ENCODE data around the gene MBD5. TPM values are rescaled to one million over a fixed set of nuclear protein-coding genes. Genes with fewer than 3 reads are reported as not detected.

MBD5 gene
- total RNA-seq, 2 donors from 2014 or later: 20.8 to 33.5 TPM

DNA sequence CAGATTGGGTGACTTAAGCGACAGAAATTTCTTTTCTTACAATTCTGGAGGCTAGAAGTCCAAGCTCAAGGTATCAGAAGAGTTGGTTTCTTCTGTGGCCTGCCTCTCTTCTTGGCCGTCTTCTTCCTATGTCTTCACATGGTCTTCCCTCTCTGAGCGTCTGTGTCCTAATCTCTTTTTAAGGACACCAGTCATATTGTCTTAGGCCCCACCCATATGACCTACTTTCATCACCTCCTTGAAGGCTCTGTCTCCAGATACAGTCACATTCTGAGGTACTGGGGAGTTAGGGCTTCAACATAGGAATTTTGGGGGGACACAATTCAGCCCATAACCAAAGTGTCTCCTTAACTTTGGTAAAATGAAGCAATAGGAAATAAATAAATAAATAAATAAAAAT lies 512.8 kb downstream of the MBD5 start:
- Histone ChIP-seq H3K9me3 (no peaks in the 10 kb centered on the region), H3K27ac (no peak overlapping the region), H3K4me1 (no peaks in the 10 kb centered on the region), H3K36me3 (replicated peaks in 1 of 2; ENCODE audit: insufficient read depth in 1 of 2, low read depth in 2 of 2) (no peaks in the 10 kb centered on the region), H3K4me3 (no peak overlapping the region), H3K27me3 (no peaks in the 10 kb centered on the region)
- 78 to 81% methylated on average over 3 of the region's 3 CpGs for WGBS, 2 donors
- ATAC-seq (no peak), DNase-seq (no peak)
- TF ChIP-seq, protein P1, sequence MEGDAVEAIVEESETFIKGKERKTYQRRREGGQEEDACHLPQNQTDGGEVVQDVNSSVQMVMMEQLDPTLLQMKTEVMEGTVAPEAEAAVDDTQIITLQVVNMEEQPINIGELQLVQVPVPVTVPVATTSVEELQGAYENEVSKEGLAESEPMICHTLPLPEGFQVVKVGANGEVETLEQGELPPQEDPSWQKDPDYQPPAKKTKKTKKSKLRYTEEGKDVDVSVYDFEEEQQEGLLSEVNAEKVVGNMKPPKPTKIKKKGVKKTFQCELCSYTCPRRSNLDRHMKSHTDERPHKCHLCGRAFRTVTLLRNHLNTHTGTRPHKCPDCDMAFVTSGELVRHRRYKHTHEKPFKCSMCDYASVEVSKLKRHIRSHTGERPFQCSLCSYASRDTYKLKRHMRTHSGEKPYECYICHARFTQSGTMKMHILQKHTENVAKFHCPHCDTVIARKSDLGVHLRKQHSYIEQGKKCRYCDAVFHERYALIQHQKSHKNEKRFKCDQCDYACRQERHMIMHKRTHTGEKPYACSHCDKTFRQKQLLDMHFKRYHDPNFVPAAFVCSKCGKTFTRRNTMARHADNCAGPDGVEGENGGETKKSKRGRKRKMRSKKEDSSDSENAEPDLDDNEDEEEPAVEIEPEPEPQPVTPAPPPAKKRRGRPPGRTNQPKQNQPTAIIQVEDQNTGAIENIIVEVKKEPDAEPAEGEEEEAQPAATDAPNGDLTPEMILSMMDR (IDR thresholded peaks at IDR 0.05): no peak
- TF ChIP-seq POLR2A (IDR thresholded peaks at IDR 0.05): no peak
- intact Hi-C loops (cut with DNase I): no loop called here

DNA sequence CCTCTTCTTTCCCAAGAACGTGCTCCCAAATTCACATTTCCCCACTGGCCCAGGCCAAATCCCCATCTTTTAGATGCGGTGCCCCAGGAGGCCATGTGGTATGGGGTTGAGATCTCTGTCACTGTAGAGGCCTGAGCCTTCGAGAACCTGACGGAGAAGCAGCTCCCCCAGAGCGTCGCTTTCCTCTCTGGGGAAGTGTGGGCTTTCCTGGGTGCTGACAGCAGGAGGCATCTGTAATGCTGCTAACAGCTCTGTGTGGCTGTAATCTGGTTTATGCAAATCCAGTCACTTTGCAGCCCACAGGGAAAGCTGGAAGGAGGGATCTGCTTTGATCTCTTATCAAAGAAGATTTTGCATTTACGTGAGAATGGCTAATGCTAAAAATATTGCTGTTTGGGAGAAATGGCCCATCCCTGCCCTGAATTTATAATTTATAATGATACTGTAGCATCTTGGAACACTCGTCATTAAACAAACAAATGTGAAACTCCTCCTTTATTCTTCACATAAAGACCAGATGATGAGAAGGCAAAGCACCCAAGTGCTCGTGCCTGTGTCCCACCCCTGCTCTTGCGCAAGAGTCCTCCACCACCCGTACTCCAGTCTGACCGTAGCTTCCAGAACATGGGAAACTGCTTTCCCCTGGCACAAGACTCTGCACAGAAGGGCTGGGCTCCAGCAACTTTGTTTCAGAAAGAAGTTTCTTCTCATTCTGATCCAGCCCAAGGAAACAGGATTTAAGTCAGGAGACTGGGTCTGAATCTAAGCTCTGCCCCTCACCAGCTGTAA lies 513.7 kb downstream of the MBD5 start:
- Histone ChIP-seq H3K27ac (no peak overlapping the region), H3K9me3 (no peaks in the 10 kb centered on the region), H3K36me3 (replicated peaks in 1 of 2; ENCODE audit: insufficient read depth in 1 of 2, low read depth in 2 of 2) (no peaks in the 10 kb centered on the region), H3K27me3 (no peaks in the 10 kb centered on the region), H3K4me3 (no peak overlapping the region), H3K4me1 (no peaks in the 10 kb centered on the region)
- DNase-seq (no peak), ATAC-seq (no peak)
- intact Hi-C loops (cut with DNase I): no loop called here
- TF ChIP-seq POLR2A (IDR thresholded peaks at IDR 0.05): no peak
- TF ChIP-seq, protein P1 (IDR thresholded peaks at IDR 0.05): no peak
- 62 to 67% methylated on average over 12 of the region's 12 CpGs for WGBS, 2 donors

DNA sequence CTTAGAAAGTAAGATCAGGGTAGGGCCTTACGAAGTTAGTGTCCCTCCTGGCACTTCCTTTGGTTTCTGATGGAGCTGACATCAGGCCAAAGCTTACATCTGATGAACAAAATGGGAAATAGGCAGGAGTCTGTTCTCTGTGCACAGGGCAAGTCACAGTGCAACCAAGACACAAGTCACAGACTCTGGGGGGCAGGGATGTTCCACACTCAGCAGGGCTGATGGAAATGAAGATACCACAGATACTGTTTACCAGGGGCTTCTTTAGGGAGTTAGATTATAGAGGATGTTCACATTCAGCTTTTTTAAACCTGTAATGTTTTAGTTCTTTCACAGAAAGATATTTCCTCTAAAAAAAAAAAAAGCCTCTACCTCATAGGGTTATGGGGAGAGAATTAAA lies 517.5 kb downstream of the MBD5 start:
- 60 to 81% methylated on average over 1 of the region's 1 CpG for WGBS, 2 donors
- H3K27ac ChIP-seq: no peak overlapping the region
- no peaks in the 10 kb centered on the region for H3K36me3 ChIP-seq (replicated peaks in 1 of 2; ENCODE audit: insufficient read depth in 1 of 2, low read depth in 2 of 2)
- ATAC-seq (no peak), DNase-seq (no peak)
- no peak overlapping the region for H3K4me3 ChIP-seq
- no peaks in the 10 kb centered on the region for H3K27me3 ChIP-seq
- TF ChIP-seq, protein P1 (IDR thresholded peaks at IDR 0.05): no peak
- intact Hi-C loops (cut with DNase I): no loop called here
- no peaks in the 10 kb centered on the region for H3K9me3 ChIP-seq
- H3K4me1 ChIP-seq: no peaks in the 10 kb centered on the region

DNA sequence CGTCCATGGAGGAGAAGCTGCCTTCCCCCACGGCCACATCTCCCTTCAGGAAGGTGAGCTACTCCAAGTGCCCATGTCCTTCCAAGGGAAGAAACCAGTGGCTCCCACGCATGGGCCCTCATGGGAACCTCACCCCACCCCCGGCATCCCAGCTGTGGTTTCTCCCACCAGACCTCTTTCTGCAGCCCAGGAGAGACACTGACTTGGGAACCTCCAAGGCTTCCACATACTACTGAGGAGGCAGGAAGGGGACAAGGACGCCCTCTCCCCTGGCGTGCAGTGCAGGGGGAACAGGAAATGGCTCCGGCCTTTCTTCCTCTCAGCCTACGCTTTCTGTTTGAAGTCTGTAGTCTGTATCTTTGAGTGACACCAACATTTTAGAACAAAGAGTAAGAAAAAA lies 519.1 kb downstream of the MBD5 start:
- Histone ChIP-seq H3K36me3 (replicated peaks in 1 of 2; ENCODE audit: insufficient read depth in 1 of 2, low read depth in 2 of 2) (no peaks in the 10 kb centered on the region), H3K27me3 (no peaks in the 10 kb centered on the region), H3K27ac (no peak overlapping the region), H3K9me3 (no peaks in the 10 kb centered on the region), H3K4me1 (no peaks in the 10 kb centered on the region), H3K4me3 (no peak overlapping the region)
- no peak for DNase-seq
- WGBS, 2 donors: 57 to 64% methylated on average over 8 of the region's 8 CpGs
- TF ChIP-seq, protein P1 (IDR thresholded peaks at IDR 0.05): no peak
- no peak for TF ChIP-seq POLR2A (IDR thresholded peaks at IDR 0.05)
- no peak for ATAC-seq
- intact Hi-C loops (cut with DNase I): no loop called here

DNA sequence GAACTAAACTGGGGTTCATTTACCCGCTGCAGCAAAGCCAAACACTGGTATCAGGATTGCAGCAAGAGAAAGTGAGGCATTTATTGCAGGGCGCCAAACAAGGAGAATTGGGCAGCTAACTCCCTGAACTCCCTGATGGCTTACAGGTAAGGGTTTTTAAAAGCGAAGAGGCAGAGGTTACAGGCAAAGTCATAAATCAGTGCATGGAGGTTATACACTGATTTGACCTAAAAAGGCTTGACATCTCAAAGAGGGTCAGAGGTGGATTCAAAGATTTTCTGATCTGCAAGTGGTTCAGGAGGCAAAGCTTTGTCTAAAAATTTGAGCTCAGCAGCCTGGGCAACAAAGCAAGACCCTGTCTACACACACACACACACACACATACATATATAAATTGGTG lies 520.9 kb downstream of the MBD5 start:
- H3K27me3 ChIP-seq: no peaks in the 10 kb centered on the region
- H3K4me1 ChIP-seq: no peaks in the 10 kb centered on the region
- ATAC-seq: no peak
- no peaks in the 10 kb centered on the region for H3K9me3 ChIP-seq
- H3K36me3 ChIP-seq (replicated peaks in 1 of 2; ENCODE audit: insufficient read depth in 1 of 2, low read depth in 2 of 2): no peaks in the 10 kb centered on the region
- no peak overlapping the region for H3K27ac ChIP-seq
- 94% methylated on average over 3 of the region's 3 CpGs for WGBS, 2 donors
- DNase-seq: no peak
- no peak overlapping the region for H3K4me3 ChIP-seq
- intact Hi-C loops (cut with DNase I): no loop called here
- TF ChIP-seq, protein P1 (IDR thresholded peaks at IDR 0.05): no peak
- TF ChIP-seq POLR2A (IDR thresholded peaks at IDR 0.05): no peak
